Stomach (tissue), 4 donors: ENCODE data around the gene GADD45A.

ENCODE experiments used
- CTCF ChIP-seq, 7 experiments: fragments of 450-650 bp in 4 of 7; fragments of 200-600 bp in 3 of 7; sonication (generic) in 3 of 7; IDR thresholded peaks; one replicate each; pipeline ENCODE4 v1.5.1; 2016 to 2019; ENCODE audit warnings: antibody characterized with exemption in 7 of 7, control low read depth in 2 of 7, mild to moderate bottlenecking in 1 of 7
- POLR2AphosphoS5 ChIP-seq, 3 donors: sonication (generic); formaldehyde crosslinking; IDR thresholded peaks; one replicate each; pipeline ENCODE4 v1.6.1; 2016; ENCODE audit warnings: antibody characterized with exemption in 3 of 3

- TF ChIP-seq CTCF (IDR thresholded peaks at IDR 0.05): no peak
- no peak for TF ChIP-seq POLR2AphosphoS5 (IDR thresholded peaks at IDR 0.05)
Observed at GRCh38 chr1:67655581-67655980, 29.4 kb upstream of the GADD45A start.
